Stomach (tissue), 4 donors: Measurements from ENCODE around the gene RNASET2.

Source experiments
- POLR2A ChIP-seq, 4 donors: fragments of 450-650 bp; IDR thresholded peaks; one replicate each; pipeline ENCODE4 v1.6.1; 2016; ENCODE audit warnings: antibody characterized with exemption in 4 of 4, control low read depth in 2 of 4, mild to moderate bottlenecking in 1 of 4, moderate library complexity in 1 of 4
- POLR2AphosphoS5 ChIP-seq, 3 donors: sonication (generic); formaldehyde crosslinking; IDR thresholded peaks; one replicate each; pipeline ENCODE4 v1.6.1; 2016; ENCODE audit warnings: antibody characterized with exemption in 3 of 3
- TF ChIP-seq, protein P1 (sequence below), 7 experiments: fragments of 450-650 bp in 4 of 7; fragments of 200-600 bp in 3 of 7; sonication (generic) in 3 of 7; IDR thresholded peaks; one replicate each; pipeline ENCODE4 v1.5.1; 2016 to 2019; ENCODE audit warnings: antibody characterized with exemption in 7 of 7, control low read depth in 2 of 7, mild to moderate bottlenecking in 1 of 7

DNA sequence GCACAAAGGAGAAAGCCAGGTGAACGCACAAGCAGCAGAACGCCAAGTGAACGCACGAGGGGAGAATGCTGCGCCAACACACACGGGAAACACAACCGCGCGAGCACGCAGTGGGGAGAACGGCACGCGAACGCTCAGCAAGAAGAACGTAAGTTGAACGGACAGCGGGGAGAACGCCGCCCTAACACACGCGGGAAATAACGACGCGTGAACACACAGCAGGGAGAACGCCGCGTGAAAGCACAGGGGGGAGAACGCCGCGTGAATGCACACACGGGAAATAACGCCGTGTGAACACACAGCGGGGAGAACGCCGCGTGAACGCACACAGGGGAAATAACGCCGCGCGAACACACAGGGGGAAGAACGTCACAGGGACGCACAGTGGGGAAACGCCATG is 54.7 kb downstream of the RNASET2 start:
- no peak for TF ChIP-seq POLR2A (IDR thresholded peaks at IDR 0.05)
- TF ChIP-seq, protein P1, sequence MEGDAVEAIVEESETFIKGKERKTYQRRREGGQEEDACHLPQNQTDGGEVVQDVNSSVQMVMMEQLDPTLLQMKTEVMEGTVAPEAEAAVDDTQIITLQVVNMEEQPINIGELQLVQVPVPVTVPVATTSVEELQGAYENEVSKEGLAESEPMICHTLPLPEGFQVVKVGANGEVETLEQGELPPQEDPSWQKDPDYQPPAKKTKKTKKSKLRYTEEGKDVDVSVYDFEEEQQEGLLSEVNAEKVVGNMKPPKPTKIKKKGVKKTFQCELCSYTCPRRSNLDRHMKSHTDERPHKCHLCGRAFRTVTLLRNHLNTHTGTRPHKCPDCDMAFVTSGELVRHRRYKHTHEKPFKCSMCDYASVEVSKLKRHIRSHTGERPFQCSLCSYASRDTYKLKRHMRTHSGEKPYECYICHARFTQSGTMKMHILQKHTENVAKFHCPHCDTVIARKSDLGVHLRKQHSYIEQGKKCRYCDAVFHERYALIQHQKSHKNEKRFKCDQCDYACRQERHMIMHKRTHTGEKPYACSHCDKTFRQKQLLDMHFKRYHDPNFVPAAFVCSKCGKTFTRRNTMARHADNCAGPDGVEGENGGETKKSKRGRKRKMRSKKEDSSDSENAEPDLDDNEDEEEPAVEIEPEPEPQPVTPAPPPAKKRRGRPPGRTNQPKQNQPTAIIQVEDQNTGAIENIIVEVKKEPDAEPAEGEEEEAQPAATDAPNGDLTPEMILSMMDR (IDR thresholded peaks at IDR 0.05): no peak
- TF ChIP-seq POLR2AphosphoS5 (IDR thresholded peaks at IDR 0.05): no peak
